NCI-H345 treated with DMSO at 0.1 percent for 48 hours (cell line): ENCODE measurements around the gene GGTLC1.
A peak's percentile ranks its signal among the peaks of the same experiment; 100 is the strongest.

Experiments used
- DNase-seq: peaks from one replicate; lab custom pipeline; 2025; ENCODE audit not compliant: unreplicated experiment; lab: John Stamatoyannopoulos, UW

Gene GGTLC1

GRCh38 chr20:23966927-23967615 lies 21.5 kb downstream of the GGTLC1 start:
- no peak for DNase-seq

- no peak for DNase-seq
These were observed 22.3 kb downstream of the GGTLC1 start for GRCh38 chr20:23966298-23966697.

GRCh38 chr20:23963941-23964340 lies 24.6 kb downstream of the GGTLC1 start:
- DNase-seq, result no peak

- DNase-seq, result no peak
These were observed 26.3 kb downstream of the GGTLC1 start for GRCh38 chr20:23962272-23962671.

GRCh38 chr20:23959054-23959453 lies 29.5 kb downstream of the GGTLC1 start:
- no peak for DNase-seq

- DNase-seq, result no peak
These were observed 32.7 kb downstream of the GGTLC1 start for GRCh38 chr20:23955896-23956295.

- no peak for DNase-seq
These were observed 34.4 kb downstream of the GGTLC1 start for GRCh38 chr20:23954008-23954745.

GRCh38 chr20:23946206-23946605 lies 42.4 kb downstream of the GGTLC1 start:
- DNase-seq, result no peak

GRCh38 chr20:23943304-23943703 lies 45.3 kb downstream of the GGTLC1 start:
- DNase-seq, result no peak

- DNase-seq, result no peak
These were observed 48.9 kb downstream of the GGTLC1 start for GRCh38 chr20:23939641-23940040.

GRCh38 chr20:23939063-23939462 lies 49.5 kb downstream of the GGTLC1 start:
- DNase-seq, result no peak

- no peak for DNase-seq
These were observed 50.5 kb downstream of the GGTLC1 start for GRCh38 chr20:23938118-23938438.

- peak; percentile 82 for DNase-seq
These were observed 51.1 kb downstream of the GGTLC1 start for GRCh38 chr20:23937303-23938117.
